Mucosa of stomach (tissue), 1 donor: ENCODE data around the gene DAB2IP.

Source experiments
- H3K27me3 ChIP-seq: one replicate; pipeline ENCODE4 v1.7.0; 2013; ENCODE audit warnings: mild to moderate bottlenecking, low read length; ENCODE audit not compliant: control insufficient read depth, insufficient read depth
- H3K36me3 ChIP-seq: one replicate; pipeline ENCODE4 v1.7.0; 2013; ENCODE audit warnings: low read length; ENCODE audit not compliant: control insufficient read depth, insufficient read depth
- H3K4me1 ChIP-seq: one replicate; pipeline ENCODE4 v1.7.0; 2013; ENCODE audit warnings: mild to moderate bottlenecking, low read length; ENCODE audit not compliant: control insufficient read depth, insufficient read depth
- H3K4me3 ChIP-seq: one replicate; pipeline ENCODE4 v1.7.0; 2013; ENCODE audit warnings: low read length
- H3K9ac ChIP-seq: one replicate; pipeline ENCODE4 v1.7.0; 2013; ENCODE audit warnings: mild to moderate bottlenecking, low read length, moderate library complexity
- H3K9me3 ChIP-seq: one replicate; pipeline ENCODE4 v1.7.0; 2013; ENCODE audit warnings: mild to moderate bottlenecking, low read length, moderate library complexity; ENCODE audit not compliant: control insufficient read depth
- donor health status: Pancreatic carcinoma.

Gene DAB2IP

GRCh38 chr9:121650217-121651007 is 1.0 kb upstream of the DAB2IP start:
- H3K9me3 ChIP-seq = no peaks in the 10 kb centered on the region
- no peaks in the 10 kb centered on the region for H3K36me3 ChIP-seq
- peak overlapping the region; percentile 88 for H3K9ac ChIP-seq
- H3K4me1 ChIP-seq = peaks cover 45% of the 10 kb centered on the region
- H3K27me3 ChIP-seq = no peaks in the 10 kb centered on the region
- H3K4me3 ChIP-seq = peak overlapping the region; percentile 49

DNA sequence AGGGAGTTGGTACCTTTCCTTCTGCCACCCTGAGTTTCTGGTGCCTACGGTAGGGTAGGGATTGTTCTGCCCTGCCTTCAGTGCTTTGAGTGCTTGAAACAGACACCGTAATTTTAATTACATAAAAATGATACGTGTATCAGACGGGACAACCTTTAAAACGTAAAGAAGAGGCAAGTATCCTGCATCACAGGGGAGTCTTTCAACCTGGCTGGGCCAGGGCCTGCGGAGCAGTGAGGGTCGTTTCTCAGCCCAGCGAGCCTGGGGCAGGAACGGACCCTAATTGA is 483 bp upstream of the DAB2IP start:
- no peaks in the 10 kb centered on the region for H3K9me3 ChIP-seq
- H3K4me1 ChIP-seq = peaks cover 45% of the 10 kb centered on the region
- H3K9ac ChIP-seq = peak overlapping the region; percentile 88
- no peaks in the 10 kb centered on the region for H3K27me3 ChIP-seq
- peak overlapping the region; percentile 49 for H3K4me3 ChIP-seq
- H3K36me3 ChIP-seq = no peaks in the 10 kb centered on the region

GRCh38 chr9:121652021-121652837 is 795 bp downstream of the DAB2IP start:
- Histone ChIP-seq H3K9ac (peak overlapping the region; percentile 88), H3K9me3 (no peaks in the 10 kb centered on the region), H3K36me3 (no peaks in the 10 kb centered on the region), H3K27me3 (no peaks in the 10 kb centered on the region), H3K4me1 (peaks cover 46% of the 10 kb centered on the region), H3K4me3 (peak overlapping the region; percentile 76)

GRCh38 chr9:121652838-121653231 is 1.4 kb downstream of the DAB2IP start:
- Histone ChIP-seq H3K36me3 (no peaks in the 10 kb centered on the region), H3K9ac (peak overlapping the region; percentile 88), H3K4me1 (peaks cover 52% of the 10 kb centered on the region), H3K4me3 (peak overlapping the region; percentile 76), H3K27me3 (no peaks in the 10 kb centered on the region), H3K9me3 (no peaks in the 10 kb centered on the region)

GRCh38 chr9:121654499-121655140 is 3.2 kb downstream of the DAB2IP start:
- Histone ChIP-seq H3K36me3 (no peaks in the 10 kb centered on the region), H3K27me3 (no peaks in the 10 kb centered on the region), H3K4me3 (no peak overlapping the region), H3K9ac (no peak overlapping the region), H3K9me3 (no peaks in the 10 kb centered on the region), H3K4me1 (peaks cover 46% of the 10 kb centered on the region)

GRCh38 chr9:121655231-121655755 is 3.9 kb downstream of the DAB2IP start:
- no peaks in the 10 kb centered on the region for H3K9me3 ChIP-seq
- peaks cover 40% of the 10 kb centered on the region for H3K4me1 ChIP-seq
- no peaks in the 10 kb centered on the region for H3K27me3 ChIP-seq
- no peak overlapping the region for H3K9ac ChIP-seq
- no peak overlapping the region for H3K4me3 ChIP-seq
- no peaks in the 10 kb centered on the region for H3K36me3 ChIP-seq

DNA sequence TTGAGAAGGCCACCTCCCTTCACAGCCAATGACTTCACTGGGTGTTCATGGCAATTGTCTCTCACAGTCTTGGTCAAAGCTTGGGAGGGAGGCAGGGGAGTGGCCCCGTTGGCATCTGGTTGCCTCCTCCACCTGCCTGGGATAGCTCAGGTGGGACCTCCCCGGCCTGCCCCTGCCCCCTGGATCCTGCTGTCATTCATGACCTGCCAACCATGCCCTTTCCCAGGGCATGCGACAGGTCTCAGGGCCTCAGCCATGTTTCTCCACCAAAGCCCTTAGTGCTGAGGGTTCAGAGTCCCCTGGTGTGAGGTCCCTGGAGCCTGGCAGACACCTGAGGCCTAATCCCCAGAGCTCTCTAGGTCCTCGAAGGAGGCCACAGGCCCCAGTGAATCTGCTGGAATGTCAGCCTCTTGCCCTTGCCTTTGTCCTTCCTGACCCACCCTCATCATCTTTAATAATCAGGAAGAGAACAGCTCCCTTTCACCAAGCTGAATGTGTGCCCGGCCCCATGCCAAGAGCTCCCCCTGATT is 5.6 kb downstream of the DAB2IP start:
- Histone ChIP-seq H3K9me3 (no peaks in the 10 kb centered on the region), H3K36me3 (no peaks in the 10 kb centered on the region), H3K27me3 (no peaks in the 10 kb centered on the region), H3K9ac (no peak overlapping the region), H3K4me1 (peaks cover 30% of the 10 kb centered on the region), H3K4me3 (no peak overlapping the region)

- no peaks in the 10 kb centered on the region for H3K27me3 ChIP-seq
- H3K9me3 ChIP-seq = no peaks in the 10 kb centered on the region
- H3K4me3 ChIP-seq = no peak overlapping the region
- H3K4me1 ChIP-seq = peaks cover 22% of the 10 kb centered on the region
- no peaks in the 10 kb centered on the region for H3K36me3 ChIP-seq
- H3K9ac ChIP-seq = no peak overlapping the region
Measured at GRCh38 chr9:121658166-121658565, 6.7 kb downstream of the DAB2IP start.

DNA sequence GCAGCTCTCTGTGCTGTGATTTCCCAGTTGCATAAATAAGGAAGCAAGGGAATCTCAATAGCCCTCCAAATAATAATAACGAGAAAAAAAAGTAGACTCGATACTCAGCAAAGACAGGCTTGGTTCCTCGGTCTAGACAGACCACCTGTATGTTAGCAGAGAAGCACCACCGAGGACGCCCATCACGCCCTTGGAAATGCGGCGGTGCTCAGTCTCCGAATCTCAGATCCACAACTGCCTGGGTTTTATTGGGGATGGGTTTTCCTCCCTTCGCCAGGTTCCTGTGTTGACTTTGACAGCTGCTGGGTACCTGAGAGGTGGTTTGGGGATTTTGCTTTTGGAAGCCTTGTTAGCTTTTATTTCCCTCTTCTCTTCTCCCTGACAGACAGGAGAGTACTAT is 7.2 kb downstream of the DAB2IP start:
- Histone ChIP-seq H3K27me3 (no peaks in the 10 kb centered on the region), H3K9ac (no peak overlapping the region), H3K4me1 (peaks cover 20% of the 10 kb centered on the region), H3K36me3 (no peaks in the 10 kb centered on the region), H3K4me3 (no peak overlapping the region), H3K9me3 (no peaks in the 10 kb centered on the region)

DNA sequence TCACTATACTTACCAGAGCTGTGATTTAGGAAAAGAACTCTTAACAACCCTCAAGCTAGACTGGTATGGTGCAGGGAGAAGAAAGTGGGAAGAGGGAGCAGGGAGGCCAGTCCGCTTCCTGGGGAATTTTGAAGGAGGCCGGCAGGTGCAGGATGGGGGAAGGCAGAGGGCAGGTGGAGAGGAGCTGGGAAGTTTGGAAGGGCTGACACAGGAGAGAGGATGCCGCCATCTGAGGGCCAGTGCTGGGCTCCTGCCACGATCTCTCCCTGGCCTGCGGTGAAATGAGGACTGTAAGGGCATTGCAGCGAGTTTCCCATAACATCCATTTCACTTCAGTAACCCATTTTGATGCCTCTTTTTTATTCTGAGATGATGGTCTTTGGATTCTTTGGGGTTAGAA is 8.9 kb downstream of the DAB2IP start:
- Histone ChIP-seq H3K27me3 (no peaks in the 10 kb centered on the region), H3K9ac (no peak overlapping the region), H3K4me3 (no peak overlapping the region), H3K36me3 (no peaks in the 10 kb centered on the region), H3K4me1 (peaks cover 8% of the 10 kb centered on the region), H3K9me3 (no peaks in the 10 kb centered on the region)

DNA sequence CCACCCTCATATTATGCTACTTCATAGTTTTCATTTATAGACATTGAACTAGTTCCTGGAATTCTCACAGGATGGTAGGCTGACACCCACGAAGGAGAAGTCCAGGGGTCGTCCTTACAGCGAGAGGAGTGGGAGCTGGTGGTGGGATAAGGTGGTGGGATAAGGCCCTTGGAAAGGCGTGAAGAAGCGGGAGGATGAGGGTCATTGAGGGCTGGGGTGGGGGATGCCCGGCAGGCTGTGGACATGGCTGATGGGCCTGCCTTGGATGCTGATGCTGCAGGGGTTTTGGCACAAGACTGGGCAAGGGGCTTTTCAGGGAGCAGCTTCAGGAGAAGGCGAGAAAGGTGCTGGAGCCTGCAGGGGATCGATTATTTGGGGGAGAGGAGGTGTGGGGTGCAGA is 9.4 kb downstream of the DAB2IP start:
- Histone ChIP-seq H3K36me3 (no peaks in the 10 kb centered on the region), H3K9me3 (no peaks in the 10 kb centered on the region), H3K4me3 (no peak overlapping the region), H3K4me1 (peaks cover 9% of the 10 kb centered on the region), H3K9ac (no peak overlapping the region), H3K27me3 (no peaks in the 10 kb centered on the region)

DNA sequence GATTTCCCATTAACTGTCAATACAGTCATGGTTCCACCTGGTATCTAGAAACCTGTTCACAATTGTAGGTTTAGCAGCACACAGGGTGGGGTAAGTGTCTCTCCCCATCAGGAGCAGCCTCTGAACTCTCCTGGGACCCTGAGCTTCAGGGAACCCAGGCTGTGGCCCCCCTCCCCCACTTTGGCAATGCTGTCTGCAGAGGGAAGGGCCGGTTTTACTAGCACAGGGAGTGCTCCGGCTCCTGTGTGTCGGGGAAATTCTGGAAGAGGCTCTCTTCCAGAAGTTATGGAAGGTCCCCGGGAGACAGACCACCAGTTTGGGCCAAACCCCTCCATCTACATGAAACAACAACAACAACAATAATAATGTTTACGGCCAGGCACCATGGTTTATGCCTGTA is 9.9 kb downstream of the DAB2IP start:
- H3K9ac ChIP-seq = no peak overlapping the region
- H3K9me3 ChIP-seq = no peaks in the 10 kb centered on the region
- H3K4me1 ChIP-seq = peaks cover 14% of the 10 kb centered on the region
- H3K36me3 ChIP-seq = no peaks in the 10 kb centered on the region
- H3K4me3 ChIP-seq = no peak overlapping the region
- no peaks in the 10 kb centered on the region for H3K27me3 ChIP-seq
